Measurements from ENCODE around the gene MLEC. TPM values are rescaled to one million over a fixed set of nuclear protein-coding genes. Genes with fewer than 3 reads are reported as not detected.

The MLEC gene
- total RNA-seq, 2 donors from 2014 or later, result 116 to 124 TPM

DNA sequence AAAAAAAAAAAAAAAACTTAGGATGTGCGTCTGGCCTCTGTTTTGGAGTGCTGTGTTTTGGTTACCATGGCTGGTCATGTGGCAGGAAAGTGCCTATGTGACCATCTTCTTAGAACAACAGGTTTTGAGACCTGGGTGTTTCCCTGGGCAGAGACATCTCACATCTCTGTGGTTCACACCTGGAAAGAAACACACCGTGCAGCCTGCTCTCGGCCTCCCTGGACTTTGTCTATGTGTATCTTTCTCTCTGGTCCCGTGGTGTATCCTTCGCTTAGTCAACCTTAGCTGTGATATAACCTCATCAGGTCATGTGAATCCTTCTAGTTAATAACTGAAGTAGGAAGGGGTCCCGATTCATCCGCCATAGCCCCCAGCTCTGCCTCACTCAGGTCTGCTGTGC, 61.3 kb downstream of the MLEC start:
- Histone ChIP-seq H3K27ac (no peak overlapping the region), H3K9me3 (no peaks in the 10 kb centered on the region), H3K4me3 (no peak overlapping the region), H3K27me3 (replicated peaks; ENCODE audit: insufficient read depth) (no peaks in the 10 kb centered on the region), H3K4me1 (replicated peaks) (no peaks in the 10 kb centered on the region), H3K36me3 (no peaks in the 10 kb centered on the region)
- intact Hi-C loops (cut with DNase I), result no loop called here
- 81% methylated on average over 7 of the region's 7 CpGs for WGBS
- DNase-seq (ENCODE audit: low spot score), result no peak
- no peak for TF ChIP-seq POLR2A (IDR thresholded peaks at IDR 0.05)
- TF ChIP-seq CTCF (IDR thresholded peaks at IDR 0.05), result no peak
- no peak for TF ChIP-seq POLR2AphosphoS5 (IDR thresholded peaks at IDR 0.05)

- DNase-seq (ENCODE audit: low spot score), result no peak
- H3K4me1 ChIP-seq (replicated peaks), result no peaks in the 10 kb centered on the region
- no peaks in the 10 kb centered on the region for H3K9me3 ChIP-seq
- H3K4me3 ChIP-seq, result no peak overlapping the region
- WGBS, result 67% methylated on average over 5 of the region's 5 CpGs
- H3K27ac ChIP-seq, result no peak overlapping the region
- no peaks in the 10 kb centered on the region for H3K27me3 ChIP-seq (replicated peaks; ENCODE audit: insufficient read depth)
- TF ChIP-seq CTCF (IDR thresholded peaks at IDR 0.05) (no peak), POLR2A (IDR thresholded peaks at IDR 0.05) (no peak), POLR2AphosphoS5 (IDR thresholded peaks at IDR 0.05) (no peak)
- intact Hi-C loops (cut with DNase I), result no loop called here
- H3K36me3 ChIP-seq, result no peaks in the 10 kb centered on the region
These were observed 62.3 kb downstream of the MLEC start for GRCh38 chr12:120749256-120749655.

DNA sequence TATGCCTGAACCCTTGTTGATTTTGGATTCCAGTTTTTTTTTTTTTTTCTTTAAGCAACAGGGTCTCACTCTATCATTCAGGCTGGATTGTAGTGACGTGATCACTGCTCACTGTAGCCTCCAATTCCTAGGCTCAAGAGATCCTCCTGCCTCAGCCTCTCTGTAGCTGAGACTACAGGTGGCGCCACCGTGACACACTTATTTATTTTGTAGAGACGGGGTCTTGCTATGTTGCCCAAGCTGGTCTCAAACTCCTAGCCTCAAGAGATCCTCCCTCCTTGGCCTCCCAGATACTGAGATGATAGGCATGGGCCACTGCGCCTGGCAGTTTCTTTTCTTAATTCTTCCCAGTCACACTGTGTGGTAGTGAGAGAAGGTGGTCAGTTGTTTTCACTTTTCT, 63.9 kb downstream of the MLEC start:
- no peak for TF ChIP-seq POLR2A (IDR thresholded peaks at IDR 0.05)
- TF ChIP-seq POLR2AphosphoS5 (IDR thresholded peaks at IDR 0.05), result no peak
- TF ChIP-seq CTCF (IDR thresholded peaks at IDR 0.05), result no peak
- no peak overlapping the region for H3K4me3 ChIP-seq
- H3K27ac ChIP-seq, result no peak overlapping the region
- DNase-seq (ENCODE audit: low spot score), result no peak
- no peaks in the 10 kb centered on the region for H3K27me3 ChIP-seq (replicated peaks; ENCODE audit: insufficient read depth)
- 95% methylated on average over 5 of the region's 5 CpGs for WGBS
- no peaks in the 10 kb centered on the region for H3K36me3 ChIP-seq
- H3K4me1 ChIP-seq (replicated peaks), result no peaks in the 10 kb centered on the region
- H3K9me3 ChIP-seq, result no peaks in the 10 kb centered on the region
- intact Hi-C loops (cut with DNase I), result no loop called here

DNA sequence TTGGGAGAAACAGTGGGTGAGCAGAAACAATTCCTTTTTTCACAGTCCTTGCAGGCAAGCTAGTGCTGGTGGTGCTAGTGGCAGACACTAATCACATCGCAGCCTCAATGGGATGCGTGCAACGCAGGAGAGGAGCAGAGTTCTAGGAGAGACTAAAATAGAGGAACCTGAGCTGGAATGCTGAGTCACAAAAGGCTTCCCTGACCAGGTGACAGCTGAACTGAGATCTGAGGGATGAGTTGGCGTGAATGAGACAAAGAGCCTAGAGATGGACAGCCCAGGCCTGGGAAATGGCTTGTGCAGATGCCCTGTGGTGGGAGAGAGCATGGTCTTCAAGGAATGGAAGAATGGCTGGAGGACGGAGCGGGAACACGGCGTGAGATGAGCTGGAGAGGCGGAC, 64.4 kb downstream of the MLEC start:
- Histone ChIP-seq H3K27me3 (replicated peaks; ENCODE audit: insufficient read depth) (no peaks in the 10 kb centered on the region), H3K4me3 (no peak overlapping the region), H3K27ac (no peak overlapping the region), H3K9me3 (no peaks in the 10 kb centered on the region), H3K4me1 (replicated peaks) (no peaks in the 10 kb centered on the region), H3K36me3 (no peaks in the 10 kb centered on the region)
- no peak for DNase-seq (ENCODE audit: low spot score)
- WGBS, result 95% methylated on average over 9 of the region's 9 CpGs
- TF ChIP-seq CTCF (IDR thresholded peaks at IDR 0.05), result no peak
- TF ChIP-seq POLR2A (IDR thresholded peaks at IDR 0.05), result no peak
- TF ChIP-seq POLR2AphosphoS5 (IDR thresholded peaks at IDR 0.05), result no peak
- intact Hi-C loops (cut with DNase I), result no loop called here

Other genes starting within 250 kb of the MLEC start
- 100 to 1,000 TPM; 616 to 965 TPM for gene COX6A1, start 249.0 kb upstream of the MLEC start, total RNA-seq
- gene TRIAP1, start 240.8 kb upstream of the MLEC start, total RNA-seq, result 10 to 100 TPM; 15.7 to 21.9 TPM
- 10 to 100 TPM; 19.3 to 30.1 TPM for gene GATC, start 240.7 kb upstream of the MLEC start, total RNA-seq
- 100 to 1,000 TPM in 1 of 2 donors, 10 to 100 TPM in 1; 98.7 to 131 TPM for gene SRSF9, start 217.4 kb upstream of the MLEC start, total RNA-seq
- gene DYNLL1, start 191.0 kb upstream of the MLEC start, total RNA-seq, result 100 to 1,000 TPM; 166 to 303 TPM
- 10 to 100 TPM; 18.1 to 26.7 TPM for gene COQ5, start 158.0 kb upstream of the MLEC start, total RNA-seq
- gene RNF10, start 152.8 kb upstream of the MLEC start, total RNA-seq, result 100 to 1,000 TPM in 1 of 2 donors, 10 to 100 TPM in 1; 95.3 to 251 TPM
- 10 to 100 TPM; 39.3 to 45.2 TPM for gene POP5, start 105.7 kb upstream of the MLEC start, total RNA-seq
- under 1 TPM; 0.23 to 0.62 TPM for gene CABP1, start 46.5 kb upstream of the MLEC start, total RNA-seq
- gene UNC119B, start 23.3 kb downstream of the MLEC start, total RNA-seq, result 10 to 100 TPM; 26.0 to 41.9 TPM
- 10 to 100 TPM; 29.4 to 36.0 TPM for gene ACADS, start 38.7 kb downstream of the MLEC start, total RNA-seq
- gene SPPL3, start 217.2 kb downstream of the MLEC start, total RNA-seq, result 10 to 100 TPM; 36.0 to 37.1 TPM

Measured in prostate gland (tissue), 2 donors.